Measurements from ENCODE around the gene FLRT1.

The FLRT1 gene

GRCh38 chr11:64035576-64035975 is at the start of gene FLRT1:
TSS of gene FLRT1 (plus strand) at chr11:64035931. CDS start at chr11:64116268, 80,337 bp downstream.
- DNase-seq (ENCODE audit: low read depth in 2 of 2), result no peak

GRCh38 chr11:63986156-63986931 is 49.4 kb upstream of the FLRT1 start, which contains the start of gene OTUB1:
TSS of gene OTUB1 (plus strand) at chr11:63986438. CDS start at chr11:63986457, 19 bp downstream.
- peak; percentile 77 to 80 for DNase-seq (ENCODE audit: low read depth in 2 of 2)

GRCh38 chr11:63986932-63987513 is 48.7 kb upstream of the FLRT1 start:
- no peak for DNase-seq (ENCODE audit: low read depth in 2 of 2)

- no peak for DNase-seq (ENCODE audit: low read depth in 2 of 2)
These were observed 44.2 kb upstream of the FLRT1 start for GRCh38 chr11:63991558-63991957.

GRCh38 chr11:63993100-63993499 is 42.6 kb upstream of the FLRT1 start:
- no peak for DNase-seq (ENCODE audit: low read depth in 2 of 2)

- no peak for DNase-seq (ENCODE audit: low read depth in 2 of 2)
These were observed 41.7 kb upstream of the FLRT1 start for GRCh38 chr11:63993993-63994392.

GRCh38 chr11:63996512-63996911 is 39.2 kb upstream of the FLRT1 start:
- DNase-seq (ENCODE audit: low read depth in 2 of 2), result no peak

GRCh38 chr11:63997104-63997700 is 38.5 kb upstream of the FLRT1 start:
- DNase-seq (ENCODE audit: low read depth in 2 of 2), result no peak

GRCh38 chr11:63997801-63998337 is 37.9 kb upstream of the FLRT1 start:
- no peak for DNase-seq (ENCODE audit: low read depth in 2 of 2)

- DNase-seq (ENCODE audit: low read depth in 2 of 2), result no peak
These were observed 37.0 kb upstream of the FLRT1 start for GRCh38 chr11:63998558-63999348.

GRCh38 chr11:63999349-64000025 is 36.2 kb upstream of the FLRT1 start:
- peak; percentile 10 to 49 for DNase-seq (ENCODE audit: low read depth in 2 of 2)

GRCh38 chr11:64000026-64000739 is 35.5 kb upstream of the FLRT1 start:
- peak; percentile 21 to 46 for DNase-seq (ENCODE audit: low read depth in 2 of 2)

- no peak for DNase-seq (ENCODE audit: low read depth in 2 of 2)
These were observed 34.8 kb upstream of the FLRT1 start for GRCh38 chr11:64000740-64001483.

GRCh38 chr11:64001484-64002420 is 34.0 kb upstream of the FLRT1 start:
- DNase-seq (ENCODE audit: low read depth in 2 of 2), result no peak

GRCh38 chr11:64003807-64004589 is 31.7 kb upstream of the FLRT1 start:
- DNase-seq (ENCODE audit: low read depth in 2 of 2), result no peak

GRCh38 chr11:64004590-64004984 is 31.1 kb upstream of the FLRT1 start:
- DNase-seq (ENCODE audit: low read depth in 2 of 2), result no peak

GRCh38 chr11:64005691-64006090 is 30.0 kb upstream of the FLRT1 start:
- DNase-seq (ENCODE audit: low read depth in 2 of 2), result no peak

- DNase-seq (ENCODE audit: low read depth in 2 of 2), result no peak
These were observed 29.3 kb upstream of the FLRT1 start for GRCh38 chr11:64006398-64006797.
